ENCODE results near the gene TRIM63.

DNA sequence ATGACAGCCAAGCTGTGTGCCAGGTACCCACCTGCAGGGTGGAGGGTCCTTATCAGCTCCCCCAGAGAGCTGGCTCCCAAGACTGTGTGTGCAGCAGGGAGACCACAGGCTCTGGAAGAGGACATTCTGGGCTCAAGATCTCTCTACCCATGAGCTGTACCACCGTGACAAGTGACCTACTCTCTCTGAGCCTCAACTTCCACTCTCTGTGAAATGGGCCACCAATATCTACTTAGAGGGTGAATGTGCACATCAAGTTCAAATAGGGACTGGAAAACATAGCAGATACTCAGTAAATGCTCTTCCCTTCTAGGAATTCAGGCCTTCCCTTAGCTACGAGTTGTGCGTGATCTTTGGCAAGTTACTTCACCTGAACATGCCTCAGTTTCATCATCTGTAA is 23.0 kb downstream of the TRIM63 start:
- TF ChIP-seq MEIS1 (CRISPR knock-in tag; IDR thresholded peaks at IDR 0.05; ENCODE audit: borderline replicate concordance), result no peak
- no peak for TF ChIP-seq CTCF (tag by site-specific recombination; IDR thresholded peaks at IDR 0.05)
- TF ChIP-seq ZNF830 (tag by site-specific recombination; IDR thresholded peaks at IDR 0.05; ENCODE audit: low read depth), result no peak
- no peak for TF ChIP-seq ZNF324 (tag by site-specific recombination; IDR thresholded peaks at IDR 0.05)
